ENCODE data around the gene MISP3. TPM values are rescaled to one million over a fixed set of nuclear protein-coding genes. Genes with fewer than 3 reads are reported as not detected.
A peak's percentile ranks its signal among the peaks of the same experiment; 100 is the strongest.

The MISP3 gene
- total RNA-seq, 1 donor from 2014 or later: not detected

- H3K9me3 Mint-ChIP-seq (ENCODE audit: unreplicated experiment): no peaks in the 10 kb centered on the region
- peaks cover 12% of the 10 kb centered on the region for H3K27me3 Mint-ChIP-seq (ENCODE audit: unreplicated experiment)
- peak; percentile 45 for TF ChIP-seq CTCF (IDR thresholded peaks at IDR 0.05; ENCODE audit: unreplicated experiment)
- peaks cover 3% of the 10 kb centered on the region for H3K4me1 Mint-ChIP-seq (ENCODE audit: unreplicated experiment)
- H3K4me3 Mint-ChIP-seq (ENCODE audit: unreplicated experiment): peak overlapping the region; percentile 90
- H3K27ac Mint-ChIP-seq (ENCODE audit: unreplicated experiment): no peak overlapping the region
- no peaks in the 10 kb centered on the region for H3K36me3 Mint-ChIP-seq (ENCODE audit: low read depth, unreplicated experiment)
- DNase-seq (ENCODE audit: low spot score): peak; percentile 76
These were observed 807 bp downstream of the MISP3 start for GRCh38 chr19:14073261-14073924.

GRCh38 chr19:14073925-14074838 is 1.6 kb downstream of the MISP3 start:
- Mint-ChIP-seq H3K4me1 (ENCODE audit: unreplicated experiment) (peaks cover 3% of the 10 kb centered on the region), H3K9me3 (ENCODE audit: unreplicated experiment) (no peaks in the 10 kb centered on the region), H3K36me3 (ENCODE audit: low read depth, unreplicated experiment) (no peaks in the 10 kb centered on the region), H3K4me3 (ENCODE audit: unreplicated experiment) (peak overlapping the region; percentile 90), H3K27ac (ENCODE audit: unreplicated experiment) (no peak overlapping the region), H3K27me3 (ENCODE audit: unreplicated experiment) (peaks cover 12% of the 10 kb centered on the region)
- DNase-seq (ENCODE audit: low spot score): no peak
- TF ChIP-seq CTCF (IDR thresholded peaks at IDR 0.05; ENCODE audit: unreplicated experiment): no peak

- Mint-ChIP-seq H3K4me3 (ENCODE audit: unreplicated experiment) (no peak overlapping the region), H3K36me3 (ENCODE audit: low read depth, unreplicated experiment) (no peaks in the 10 kb centered on the region), H3K4me1 (ENCODE audit: unreplicated experiment) (peaks cover 16% of the 10 kb centered on the region), H3K27ac (ENCODE audit: unreplicated experiment) (no peak overlapping the region), H3K27me3 (ENCODE audit: unreplicated experiment) (peaks cover 12% of the 10 kb centered on the region), H3K9me3 (ENCODE audit: unreplicated experiment) (no peaks in the 10 kb centered on the region)
- DNase-seq (ENCODE audit: low spot score): no peak
- TF ChIP-seq CTCF (IDR thresholded peaks at IDR 0.05; ENCODE audit: unreplicated experiment): no peak
These were observed 5.8 kb downstream of the MISP3 start for GRCh38 chr19:14078411-14078810.

GRCh38 chr19:14080887-14081796 is 8.6 kb downstream of the MISP3 start:
- H3K9me3 Mint-ChIP-seq (ENCODE audit: unreplicated experiment): no peaks in the 10 kb centered on the region
- H3K36me3 Mint-ChIP-seq (ENCODE audit: low read depth, unreplicated experiment): no peaks in the 10 kb centered on the region
- H3K4me1 Mint-ChIP-seq (ENCODE audit: unreplicated experiment): peaks cover 13% of the 10 kb centered on the region
- H3K27ac Mint-ChIP-seq (ENCODE audit: unreplicated experiment): peak overlapping the region; percentile 86
- DNase-seq (ENCODE audit: low spot score): peak; percentile 99
- no peak for TF ChIP-seq CTCF (IDR thresholded peaks at IDR 0.05; ENCODE audit: unreplicated experiment)
- H3K27me3 Mint-ChIP-seq (ENCODE audit: unreplicated experiment): peaks cover 5% of the 10 kb centered on the region
- peak overlapping the region; percentile 95 for H3K4me3 Mint-ChIP-seq (ENCODE audit: unreplicated experiment)
